Effector memory CD4-positive, alpha-beta T cell (primary cell): Measurements from ENCODE around the gene URI1.

Source experiments
- DNase-seq, 3 donors: peaks; one replicate each; pipeline ENCODE4 v3.0.0-alpha.2; 2020
- H3K27ac ChIP-seq: 2 replicates; pipeline ENCODE4 v1.7.0; 2013; ENCODE audit warnings: mild to moderate bottlenecking, low read length, moderate library complexity; ENCODE audit not compliant: insufficient read depth, poor library complexity, severe bottlenecking
- H3K27me3 ChIP-seq: replicated peaks from 2 replicates; pipeline ENCODE4 v1.7.0; 2013; ENCODE audit warnings: mild to moderate bottlenecking, low read length; ENCODE audit not compliant: insufficient read depth, control insufficient read depth, poor library complexity, severe bottlenecking
- H3K36me3 ChIP-seq: 2 replicates; pipeline ENCODE4 v1.7.0; 2013; ENCODE audit warnings: mild to moderate bottlenecking, low read length, moderate library complexity; ENCODE audit not compliant: control insufficient read depth, insufficient read depth
- H3K4me1 ChIP-seq: 2 replicates; pipeline ENCODE4 v1.7.0; 2013; ENCODE audit warnings: low read length, mild to moderate bottlenecking; ENCODE audit not compliant: control insufficient read depth, insufficient read depth, poor library complexity, severe bottlenecking
- H3K4me3 ChIP-seq: 2 replicates; pipeline ENCODE4 v1.7.0; 2013; ENCODE audit warnings: low read length, low read depth, mild to moderate bottlenecking; ENCODE audit not compliant: insufficient read depth, poor library complexity, severe bottlenecking
- H3K9me3 ChIP-seq: 2 replicates; pipeline ENCODE4 v1.7.0; 2013; ENCODE audit warnings: mild to moderate bottlenecking, low read length, moderate library complexity; ENCODE audit not compliant: control insufficient read depth

URI1 gene

DNA sequence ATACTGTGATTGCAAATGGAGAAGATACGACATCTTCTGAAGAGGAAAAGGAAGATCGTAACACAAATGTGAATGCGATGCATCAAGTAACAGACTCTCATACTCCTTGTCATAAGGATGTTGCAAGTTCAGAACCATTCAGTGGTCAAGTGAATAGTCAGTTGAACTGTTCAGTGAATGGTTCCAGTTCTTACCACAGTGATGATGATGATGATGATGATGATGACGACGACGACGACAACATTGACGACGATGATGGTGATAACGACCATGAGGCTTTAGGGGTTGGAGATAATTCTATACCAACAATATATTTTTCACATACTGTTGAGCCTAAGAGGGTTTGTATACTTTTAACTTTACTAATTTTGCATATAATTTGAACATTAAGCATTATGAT is 67.0 kb downstream of the URI1 start:
- H3K4me1 ChIP-seq: peaks cover 4% of the 10 kb centered on the region
- no peaks in the 10 kb centered on the region for H3K27me3 ChIP-seq
- DNase-seq: no peak
- peaks cover 41% of the 10 kb centered on the region for H3K36me3 ChIP-seq
- no peak overlapping the region for H3K27ac ChIP-seq
- H3K9me3 ChIP-seq: no peaks in the 10 kb centered on the region
- no peak overlapping the region for H3K4me3 ChIP-seq

DNA sequence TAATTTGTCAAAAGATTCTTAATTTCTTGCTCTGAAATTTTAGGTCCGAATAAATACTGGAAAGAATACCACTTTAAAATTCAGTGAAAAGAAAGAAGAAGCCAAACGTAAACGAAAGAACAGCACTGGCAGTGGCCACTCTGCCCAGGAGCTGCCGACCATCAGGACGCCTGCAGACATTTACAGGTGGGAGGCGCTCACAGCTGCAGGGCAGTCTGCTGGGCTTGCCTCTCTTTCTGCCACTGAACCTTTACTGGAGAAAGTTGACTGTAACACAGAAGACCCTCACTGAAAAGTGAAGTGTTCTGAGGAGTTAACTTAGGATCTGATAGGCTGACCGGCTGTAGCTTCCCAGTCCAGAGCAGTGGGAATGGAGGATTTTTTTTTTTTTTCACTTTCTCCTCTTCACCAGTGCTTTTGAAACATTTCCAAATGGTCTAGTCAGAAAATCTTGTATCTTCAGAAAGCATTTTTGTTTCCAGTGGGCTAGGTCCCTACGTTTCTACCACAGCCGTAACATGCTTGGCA is 69.1 kb downstream of the URI1 start:
- Histone ChIP-seq H3K9me3 (no peaks in the 10 kb centered on the region), H3K27me3 (no peaks in the 10 kb centered on the region), H3K4me3 (no peak overlapping the region), H3K4me1 (no peaks in the 10 kb centered on the region), H3K36me3 (peaks cover 41% of the 10 kb centered on the region), H3K27ac (no peak overlapping the region)
- no peak for DNase-seq

DNA sequence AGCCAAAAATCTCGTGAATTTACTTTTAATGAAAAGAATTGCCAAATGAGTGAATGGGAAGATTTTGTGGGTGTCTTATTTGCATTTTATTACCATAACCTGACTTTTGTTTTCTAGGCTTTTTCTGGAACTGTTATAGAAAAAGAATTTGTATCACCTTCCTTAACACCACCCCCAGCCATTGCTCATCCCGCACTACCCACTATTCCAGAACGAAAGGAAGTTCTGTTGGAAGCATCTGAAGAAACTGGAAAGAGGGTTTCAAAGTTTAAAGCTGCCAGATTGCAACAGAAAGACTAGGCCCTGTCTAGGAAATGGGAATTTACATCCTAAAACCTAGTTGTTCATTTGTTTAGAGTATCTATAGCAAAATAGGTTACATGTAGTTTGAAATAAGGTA is 72.7 kb downstream of the URI1 start:
- no peak overlapping the region for H3K27ac ChIP-seq
- H3K27me3 ChIP-seq: no peaks in the 10 kb centered on the region
- no peak for DNase-seq
- no peak overlapping the region for H3K4me3 ChIP-seq
- no peaks in the 10 kb centered on the region for H3K9me3 ChIP-seq
- peaks cover 24% of the 10 kb centered on the region for H3K36me3 ChIP-seq
- H3K4me1 ChIP-seq: no peaks in the 10 kb centered on the region

DNA sequence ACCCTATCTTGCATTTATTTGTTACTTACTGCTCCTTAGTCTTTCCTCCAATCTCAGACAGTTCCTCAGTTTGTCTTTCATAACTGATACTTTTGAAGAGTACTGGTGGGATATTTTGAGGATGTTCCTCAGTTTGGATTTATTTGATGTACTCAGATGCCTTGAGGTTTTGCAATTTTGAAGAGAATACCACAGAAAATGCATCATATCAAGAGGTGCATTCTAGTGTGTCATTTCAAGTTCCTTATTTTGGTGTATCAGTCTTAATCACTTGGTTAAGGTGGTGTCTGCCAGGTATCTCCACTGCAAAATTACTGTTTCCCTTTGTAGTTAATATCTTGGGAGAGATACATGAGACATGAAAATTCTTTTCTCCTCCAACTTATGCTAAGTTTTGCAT is 75.1 kb downstream of the URI1 start:
- DNase-seq: no peak
- Histone ChIP-seq H3K9me3 (no peaks in the 10 kb centered on the region), H3K27me3 (no peaks in the 10 kb centered on the region), H3K27ac (no peak overlapping the region), H3K4me3 (no peak overlapping the region), H3K36me3 (peaks cover 12% of the 10 kb centered on the region), H3K4me1 (no peaks in the 10 kb centered on the region)

DNA sequence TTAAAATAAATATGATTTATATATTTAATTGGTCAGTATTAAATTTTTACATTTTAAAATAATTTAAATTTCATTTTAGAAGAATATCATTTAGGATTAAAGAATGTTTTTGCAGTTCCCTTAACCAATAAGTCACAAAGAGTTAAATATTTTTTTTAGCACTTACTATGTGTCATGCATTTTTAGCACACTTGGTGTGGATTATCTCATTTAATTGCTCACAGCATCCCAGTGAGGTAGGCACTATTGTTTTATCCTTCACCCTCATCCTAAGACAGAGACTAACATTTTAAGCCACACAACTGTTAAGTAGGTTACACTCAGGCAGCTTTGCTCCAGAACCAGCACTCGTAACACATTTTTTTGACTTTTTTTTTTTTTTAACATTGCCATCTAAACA is 78.2 kb downstream of the URI1 start:
- Histone ChIP-seq H3K4me3 (no peak overlapping the region), H3K4me1 (no peaks in the 10 kb centered on the region), H3K9me3 (no peaks in the 10 kb centered on the region), H3K27me3 (no peaks in the 10 kb centered on the region), H3K27ac (no peak overlapping the region), H3K36me3 (no peaks in the 10 kb centered on the region)
- DNase-seq: no peak

DNA sequence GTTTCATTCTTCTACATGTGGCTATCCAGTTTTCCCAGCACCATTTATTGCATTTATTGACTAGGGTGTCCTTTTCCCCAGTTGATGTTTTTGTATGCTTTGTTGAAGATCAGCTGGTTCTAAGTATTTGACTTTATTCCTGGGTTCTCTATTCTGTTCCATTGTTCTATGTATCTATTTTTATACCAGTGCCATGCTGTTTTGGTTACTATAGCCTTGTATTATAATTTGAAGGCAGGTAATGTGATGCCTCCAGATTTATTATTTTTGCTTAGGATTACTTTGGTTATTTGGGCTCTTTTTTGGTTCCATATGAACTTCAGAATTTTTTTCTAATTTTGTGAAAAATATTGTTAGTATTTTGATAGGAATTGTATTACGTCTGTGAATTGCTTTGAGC is 80.6 kb downstream of the URI1 start:
- no peaks in the 10 kb centered on the region for H3K36me3 ChIP-seq
- DNase-seq: no peak
- H3K4me3 ChIP-seq: no peak overlapping the region
- H3K9me3 ChIP-seq: no peaks in the 10 kb centered on the region
- no peaks in the 10 kb centered on the region for H3K4me1 ChIP-seq
- no peaks in the 10 kb centered on the region for H3K27me3 ChIP-seq
- no peak overlapping the region for H3K27ac ChIP-seq

DNA sequence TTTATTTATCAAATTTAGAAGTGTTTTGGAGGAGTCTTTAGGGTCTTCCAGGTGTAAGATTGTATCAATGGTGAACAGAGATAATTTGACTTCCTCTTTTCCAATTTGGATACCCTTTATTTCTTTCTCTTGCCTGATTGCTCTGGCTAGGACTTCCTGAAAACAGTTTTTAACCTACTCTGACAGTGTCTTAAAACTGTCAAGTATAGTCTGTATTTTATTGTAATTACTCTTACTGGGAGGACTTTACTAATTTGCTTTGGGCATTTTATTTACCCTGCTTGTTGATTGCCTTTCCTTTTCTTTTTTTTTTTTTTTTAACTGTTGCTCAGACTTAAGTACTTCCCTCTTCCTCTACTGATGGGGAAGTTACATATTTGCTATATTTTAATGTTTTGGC is 81.3 kb downstream of the URI1 start:
- H3K27ac ChIP-seq: no peak overlapping the region
- H3K36me3 ChIP-seq: no peaks in the 10 kb centered on the region
- no peak overlapping the region for H3K4me3 ChIP-seq
- H3K4me1 ChIP-seq: no peaks in the 10 kb centered on the region
- no peaks in the 10 kb centered on the region for H3K27me3 ChIP-seq
- DNase-seq: no peak
- no peaks in the 10 kb centered on the region for H3K9me3 ChIP-seq

DNA sequence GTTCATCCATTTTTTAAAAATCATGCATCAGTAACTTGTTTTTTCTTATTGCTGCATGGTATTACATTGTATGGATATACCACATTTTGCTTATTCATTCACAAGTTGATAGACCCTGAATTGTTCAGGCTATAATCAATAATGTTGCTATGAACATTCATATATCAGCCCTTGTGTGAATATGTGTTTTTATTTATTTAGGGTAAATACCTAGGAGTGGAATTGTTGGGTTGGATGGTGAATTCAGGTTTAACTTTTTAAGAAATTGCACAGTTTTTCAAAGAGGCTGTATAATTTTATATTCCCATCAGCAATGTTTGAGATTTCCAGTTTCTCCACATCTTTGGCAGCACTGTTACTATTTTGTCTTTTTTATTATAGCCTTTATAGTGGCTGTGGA is 82.1 kb downstream of the URI1 start:
- no peaks in the 10 kb centered on the region for H3K27me3 ChIP-seq
- H3K4me3 ChIP-seq: no peak overlapping the region
- no peak overlapping the region for H3K27ac ChIP-seq
- no peak for DNase-seq
- no peaks in the 10 kb centered on the region for H3K4me1 ChIP-seq
- no peaks in the 10 kb centered on the region for H3K9me3 ChIP-seq
- no peaks in the 10 kb centered on the region for H3K36me3 ChIP-seq

DNA sequence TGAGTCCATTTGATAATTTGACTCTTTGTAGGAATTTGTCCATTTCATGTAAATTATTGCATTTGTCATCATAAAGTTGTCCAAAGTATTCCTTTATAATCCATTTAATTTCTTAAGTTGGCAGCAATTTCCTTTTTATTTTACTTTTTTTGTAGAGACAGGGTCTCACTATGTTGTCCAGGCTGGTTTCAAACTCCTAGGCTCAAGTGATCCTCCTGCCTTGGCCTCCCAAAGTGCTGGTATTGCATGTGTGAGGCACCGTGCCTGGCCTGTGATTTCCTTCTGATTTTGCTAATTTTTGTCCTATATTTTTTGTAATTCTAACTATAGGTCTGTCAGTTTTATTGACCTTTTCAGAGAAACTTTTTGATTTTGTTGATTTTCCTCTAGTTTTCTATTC is 84.9 kb downstream of the URI1 start:
- H3K9me3 ChIP-seq: no peaks in the 10 kb centered on the region
- no peak overlapping the region for H3K27ac ChIP-seq
- H3K4me3 ChIP-seq: no peak overlapping the region
- no peaks in the 10 kb centered on the region for H3K27me3 ChIP-seq
- no peak for DNase-seq
- no peaks in the 10 kb centered on the region for H3K36me3 ChIP-seq
- no peaks in the 10 kb centered on the region for H3K4me1 ChIP-seq

DNA sequence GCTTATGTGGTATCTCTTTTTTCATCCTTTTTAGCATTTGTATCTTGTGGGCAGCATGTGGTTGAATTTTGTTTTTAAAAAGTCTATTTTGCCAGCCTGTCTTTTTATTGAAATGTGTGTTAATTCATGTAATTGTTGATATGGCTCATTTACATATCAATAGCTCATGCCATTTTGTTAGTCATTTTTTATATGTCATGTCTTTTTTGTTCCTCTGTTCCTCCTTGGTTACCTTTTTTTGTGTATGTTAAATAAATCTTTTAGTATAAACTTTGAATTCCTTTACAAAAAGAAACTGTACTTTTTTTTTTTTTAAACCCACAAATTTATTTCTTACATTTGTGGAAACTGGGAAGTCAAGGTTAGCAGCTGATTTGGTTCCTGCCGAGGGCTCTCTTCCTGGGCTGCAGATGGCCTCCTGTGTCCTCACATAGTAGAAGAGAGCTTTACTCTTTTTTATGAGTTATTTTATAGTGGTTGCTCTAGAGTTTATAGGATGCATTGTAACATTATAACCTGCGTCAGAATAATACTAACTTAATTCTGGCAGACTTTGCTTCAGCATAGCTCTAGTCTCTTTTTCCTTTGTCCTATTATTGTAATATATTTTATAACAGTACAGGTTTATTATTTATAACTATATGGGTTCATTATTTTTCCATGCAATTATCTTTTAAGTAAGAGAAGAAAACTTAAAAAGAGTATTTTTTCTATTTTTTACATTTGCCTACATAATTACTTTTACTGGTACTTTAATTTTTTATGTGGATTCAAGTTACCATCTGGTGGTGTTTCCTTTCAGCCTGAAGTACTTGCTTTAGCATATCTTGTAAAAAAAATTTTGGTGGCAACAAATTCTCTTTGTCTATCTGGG is 86.3 kb downstream of the URI1 start:
- Histone ChIP-seq H3K4me3 (no peak overlapping the region), H3K4me1 (no peaks in the 10 kb centered on the region), H3K27me3 (no peaks in the 10 kb centered on the region), H3K9me3 (no peaks in the 10 kb centered on the region), H3K27ac (no peak overlapping the region), H3K36me3 (no peaks in the 10 kb centered on the region)
- DNase-seq: no peak
